ENCODE measurements around the gene UBAP2.
"Not testable (repeated sequence)": the region's sequence is repeated elsewhere in the genome, so short reads cannot be mapped to it uniquely, and the experiment has no call there.

UBAP2 gene

DNA sequence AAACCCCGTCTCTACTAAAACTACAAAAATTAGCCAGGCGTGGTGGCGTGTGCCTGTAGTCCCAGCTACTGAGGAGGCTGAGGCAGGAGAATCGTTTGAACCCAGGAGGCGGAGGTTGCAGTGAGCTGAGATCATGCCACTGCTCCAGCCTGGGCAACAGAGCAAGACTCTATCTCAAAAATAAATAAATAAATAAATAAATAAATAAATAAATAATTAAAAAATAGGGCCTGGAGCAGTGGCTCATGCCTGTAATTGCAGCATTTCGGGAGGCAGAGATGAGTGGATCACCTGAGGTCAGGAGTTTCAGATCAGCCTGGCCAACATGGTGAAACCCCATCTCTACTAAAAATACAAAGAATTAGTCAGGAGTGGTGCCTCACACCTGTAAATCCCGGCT is 86.2 kb downstream of the UBAP2 start:
- not testable (repeated sequence) for DNase-seq

DNA sequence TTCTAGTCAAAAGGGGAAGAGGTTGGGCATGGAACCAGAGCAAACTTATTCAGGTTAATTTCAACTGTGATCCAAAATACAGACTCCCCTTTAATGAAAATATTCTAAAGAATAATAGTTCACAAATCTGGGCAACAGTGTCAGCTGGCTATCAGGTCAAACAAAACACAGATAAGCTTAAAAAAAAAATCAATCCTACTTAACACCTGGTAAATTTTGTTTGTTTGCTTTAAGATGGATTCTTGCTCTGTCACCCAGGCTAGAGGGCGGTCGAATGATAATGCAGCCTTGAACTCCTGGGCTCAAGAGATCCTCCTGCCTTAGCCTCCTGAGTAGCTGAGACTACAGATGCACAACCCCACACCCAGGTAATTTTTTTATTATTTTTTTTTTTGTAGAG is 89.0 kb downstream of the UBAP2 start:
- DNase-seq, result no peak

DNA sequence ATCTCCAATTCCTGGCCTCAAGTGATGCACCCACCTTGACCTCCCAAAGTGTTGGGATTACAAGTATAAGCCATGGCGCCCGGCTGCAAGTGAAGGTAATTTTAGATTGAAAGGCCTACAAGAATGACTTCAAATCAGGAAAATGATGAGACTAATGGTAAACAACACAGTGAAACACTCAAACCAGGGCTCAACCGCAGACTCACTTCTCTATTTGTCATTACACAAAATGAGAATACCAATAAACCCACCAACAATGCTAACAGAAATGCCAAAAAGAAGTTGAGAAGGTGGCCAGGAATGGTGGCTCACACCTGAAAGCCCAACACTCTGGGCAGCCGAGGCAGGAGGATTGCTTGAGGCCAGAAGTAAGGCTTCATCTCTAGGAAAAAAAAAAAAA is 92.1 kb downstream of the UBAP2 start:
- no peak for DNase-seq

DNA sequence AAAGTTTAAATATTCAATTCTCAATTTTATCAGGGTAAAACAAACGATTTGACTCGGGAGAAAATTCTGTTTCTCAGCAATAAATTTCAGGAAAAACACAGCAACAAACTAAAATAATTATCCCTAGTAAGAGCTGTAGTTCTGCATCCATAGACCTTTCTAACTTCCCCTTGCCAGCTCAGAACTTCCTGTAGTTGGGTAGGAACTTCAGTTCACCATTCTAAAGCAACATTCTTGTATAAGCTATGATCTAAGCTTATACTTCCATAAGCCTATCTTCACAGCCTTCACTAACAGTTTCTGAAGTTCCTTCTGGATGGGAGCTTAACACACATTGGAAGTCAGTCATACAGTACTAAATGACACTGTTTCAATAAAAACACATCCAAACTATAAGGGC is 96.6 kb downstream of the UBAP2 start:
- no peak for DNase-seq

DNA sequence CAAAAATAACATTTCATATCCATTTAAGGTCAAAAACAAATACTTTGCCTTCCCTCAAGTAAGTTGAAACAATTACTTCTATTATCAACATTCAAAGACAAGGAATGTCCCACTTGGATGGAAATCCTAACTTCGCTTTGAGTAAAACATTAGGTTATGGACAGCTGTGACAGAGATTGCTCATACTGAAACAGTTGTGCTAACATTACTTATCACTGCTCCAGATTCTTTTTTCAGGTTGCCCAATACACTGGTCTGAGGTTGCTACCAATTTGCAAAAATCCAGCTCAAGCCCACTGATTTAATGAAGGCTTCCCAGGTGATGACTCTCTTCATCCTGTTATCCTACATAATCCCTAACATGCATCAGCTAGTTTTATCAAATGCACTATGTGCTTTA is 98.3 kb downstream of the UBAP2 start:
- no peak for DNase-seq

DNA sequence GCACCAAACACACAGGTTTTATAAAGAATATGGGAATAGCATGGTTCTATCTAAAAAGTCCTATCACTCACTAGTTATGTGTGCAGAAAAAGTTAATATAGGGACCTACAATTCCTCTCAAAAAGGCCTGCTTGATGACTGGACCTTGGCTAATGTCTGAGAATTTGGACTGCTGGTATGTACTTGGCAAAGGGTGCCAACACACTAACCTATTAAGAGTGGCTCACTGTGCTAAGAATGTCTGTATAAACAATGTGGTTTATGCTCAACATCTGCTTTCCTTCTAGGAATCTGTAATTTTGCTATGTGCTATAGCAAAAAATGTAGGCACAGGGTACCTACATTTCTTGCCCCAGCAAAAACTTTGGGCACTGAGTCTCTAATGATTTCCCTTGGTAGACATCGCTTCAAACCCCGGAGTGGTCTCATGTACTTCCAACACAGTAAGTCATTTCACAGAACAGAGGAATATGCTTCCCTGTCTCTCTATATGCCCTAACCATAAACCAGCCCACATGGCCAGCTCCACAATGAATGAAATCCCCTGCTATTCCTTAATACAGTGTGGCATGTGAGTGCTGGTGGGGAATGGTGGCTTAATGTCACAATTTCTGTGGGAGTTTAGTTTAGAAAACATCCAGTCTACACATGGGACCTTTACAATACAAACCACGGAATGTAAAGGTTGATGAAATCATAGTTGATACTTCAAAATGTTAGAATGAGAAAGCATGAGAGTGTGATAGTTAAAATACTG is 101.7 kb downstream of the UBAP2 start:
- DNase-seq, result no peak

DNA sequence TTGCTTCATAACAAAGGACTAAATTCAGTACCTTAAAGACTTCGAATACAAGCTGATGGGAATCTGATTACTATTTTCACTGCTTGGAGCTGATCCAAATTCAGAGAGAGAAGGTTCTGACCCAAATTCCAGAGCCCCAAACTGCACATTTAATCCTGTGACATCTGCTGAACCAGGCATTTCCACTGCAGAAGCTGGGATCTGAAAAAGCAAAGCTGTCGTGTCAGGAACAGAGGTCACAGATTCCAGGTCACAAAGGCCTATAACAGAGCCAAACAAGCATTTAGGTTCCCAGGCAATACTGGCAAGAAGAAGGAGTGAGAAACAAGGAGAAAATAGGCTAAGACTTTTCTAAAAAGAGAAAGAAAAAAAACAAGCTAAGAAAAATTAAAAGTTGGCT is 105.3 kb downstream of the UBAP2 start:
- DNase-seq, result no peak

DNA sequence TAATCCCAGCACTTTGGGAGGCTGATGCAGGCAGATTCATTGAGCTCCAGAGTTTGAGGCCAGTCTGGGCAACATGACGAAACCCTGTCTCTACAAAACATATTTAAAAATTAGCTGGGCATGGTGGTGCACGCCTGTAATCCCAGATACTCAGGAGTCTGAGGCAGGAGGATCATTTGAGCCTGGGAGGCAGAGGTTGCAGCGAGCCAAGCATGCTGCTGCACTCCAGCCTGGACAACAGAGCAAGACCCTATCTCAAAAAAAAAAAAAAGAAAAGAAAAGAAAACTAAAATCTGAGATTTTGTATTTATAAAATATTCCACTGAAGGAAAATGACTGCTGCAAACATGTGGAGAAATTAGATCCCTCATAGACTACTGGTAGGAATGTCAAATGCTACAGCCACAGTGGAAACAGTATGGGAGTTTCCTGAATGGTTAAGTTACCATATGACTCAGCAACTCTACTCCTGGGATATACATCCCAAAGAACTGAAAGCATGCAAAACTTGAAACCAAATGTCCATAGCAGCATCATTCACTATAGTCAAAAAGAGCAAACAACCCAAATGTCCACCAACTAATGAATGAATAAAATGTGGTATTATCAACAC is 106.1 kb downstream of the UBAP2 start:
- DNase-seq, result no peak

DNA sequence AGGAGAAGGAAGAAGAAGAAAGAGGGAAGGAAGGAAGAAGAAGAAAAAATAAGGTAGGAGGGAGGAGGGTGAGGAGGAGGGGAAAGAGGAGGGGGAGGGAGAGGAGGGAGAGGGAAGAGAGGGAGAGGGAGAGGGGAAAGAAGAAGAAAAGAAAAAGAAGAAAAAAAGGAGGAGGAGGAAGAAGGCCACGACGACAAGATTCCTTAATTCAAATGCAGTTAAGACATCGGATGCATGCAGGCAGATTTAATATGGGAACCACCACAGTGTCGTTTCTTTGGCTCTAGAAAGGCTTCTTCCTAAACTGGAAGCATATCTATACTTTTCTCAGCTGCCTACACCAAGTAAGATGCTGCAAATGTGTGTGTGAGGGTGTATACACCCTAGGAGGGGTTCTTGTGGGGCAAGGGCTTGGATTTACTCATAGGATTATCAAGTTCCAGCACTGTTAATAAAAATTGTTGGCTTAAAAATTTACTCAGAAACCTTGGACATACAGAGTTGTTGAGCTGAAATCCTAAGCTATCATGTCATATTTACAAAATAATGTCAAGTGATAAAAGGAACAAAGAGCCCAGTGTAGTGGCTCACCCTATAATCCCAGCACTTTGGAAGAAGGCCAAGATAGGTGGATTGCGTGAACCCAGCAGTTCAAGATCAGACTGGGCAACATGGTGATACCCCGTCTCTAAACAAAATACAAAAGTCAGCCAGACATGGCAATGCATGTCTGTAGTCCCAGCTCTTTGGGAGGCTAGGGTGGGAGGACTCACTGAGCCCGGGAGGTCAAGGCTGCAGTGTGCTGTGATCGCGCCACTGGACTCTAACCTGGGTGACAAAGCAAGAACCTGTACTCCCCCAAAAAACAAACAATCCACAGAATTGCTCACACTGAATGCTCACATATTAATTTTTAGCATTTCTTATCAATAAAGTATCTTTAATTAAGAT is 108.5 kb downstream of the UBAP2 start:
- DNase-seq, result no peak

DNA sequence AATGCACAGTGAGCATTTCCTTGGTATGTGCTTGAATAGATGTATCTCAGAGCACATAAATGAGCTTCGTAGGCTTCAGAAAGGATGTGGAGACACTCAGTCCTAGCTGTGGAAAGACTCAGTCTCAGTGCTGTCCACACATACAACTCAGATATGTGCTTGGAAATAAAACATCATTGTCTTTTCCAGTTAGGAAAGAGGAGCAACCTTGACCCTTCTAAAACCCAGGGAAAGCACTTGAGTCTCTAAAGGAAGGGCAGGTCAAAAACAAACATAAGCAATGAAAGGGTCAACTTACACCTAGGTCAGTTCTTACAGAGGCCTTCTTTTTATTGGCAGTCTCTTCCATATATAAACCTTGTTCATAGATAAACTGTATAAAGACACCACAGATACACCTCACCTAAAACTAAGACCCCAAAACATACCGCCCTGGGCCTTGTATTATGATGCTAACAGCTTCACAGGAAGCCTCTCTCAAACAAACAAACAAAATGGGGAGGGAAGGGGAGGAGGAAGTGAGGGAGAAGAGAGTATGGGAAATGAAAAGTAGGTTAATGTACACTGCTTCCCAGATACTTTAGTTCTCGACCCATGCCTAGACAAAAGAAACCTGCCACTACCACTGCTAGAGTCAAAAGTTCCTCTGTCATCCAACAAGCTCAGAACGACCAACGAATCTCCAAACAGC is 114.4 kb downstream of the UBAP2 start:
- no peak for DNase-seq

DNA sequence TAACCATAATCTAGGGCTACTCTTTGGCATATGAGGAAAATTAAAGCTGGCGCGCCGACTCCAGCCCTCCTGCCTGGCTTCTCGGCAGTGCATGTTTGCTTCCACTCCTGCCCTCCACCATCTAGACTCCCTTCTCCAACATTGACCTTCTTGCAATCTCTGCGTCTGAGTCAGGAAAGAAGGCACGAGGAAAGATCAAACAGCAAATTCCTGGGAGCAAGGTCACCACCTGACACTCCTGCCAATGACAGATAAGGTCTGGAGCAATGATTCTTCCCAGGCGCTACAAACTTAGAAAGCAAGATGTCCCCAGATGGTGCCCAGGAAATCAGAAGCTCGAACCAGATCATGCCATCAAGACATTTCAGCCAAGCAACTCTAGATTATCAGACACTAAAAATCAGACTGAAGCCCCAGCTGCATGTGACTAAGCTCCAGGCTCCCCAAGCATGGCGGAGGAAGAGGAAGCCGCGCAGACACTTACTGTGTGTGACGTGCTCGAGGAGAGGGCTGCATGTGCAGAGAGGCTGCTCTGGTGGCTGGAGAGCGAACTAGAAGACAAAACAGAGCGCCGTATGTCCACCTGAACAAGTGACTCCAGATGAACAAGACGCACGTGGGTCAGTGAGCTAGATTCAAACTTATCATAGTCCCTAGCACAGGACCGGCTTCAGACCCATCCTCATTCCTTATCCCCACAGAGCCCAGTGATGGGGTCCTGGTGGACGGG is 116.4 kb downstream of the UBAP2 start:
- DNase-seq, result no peak

DNA sequence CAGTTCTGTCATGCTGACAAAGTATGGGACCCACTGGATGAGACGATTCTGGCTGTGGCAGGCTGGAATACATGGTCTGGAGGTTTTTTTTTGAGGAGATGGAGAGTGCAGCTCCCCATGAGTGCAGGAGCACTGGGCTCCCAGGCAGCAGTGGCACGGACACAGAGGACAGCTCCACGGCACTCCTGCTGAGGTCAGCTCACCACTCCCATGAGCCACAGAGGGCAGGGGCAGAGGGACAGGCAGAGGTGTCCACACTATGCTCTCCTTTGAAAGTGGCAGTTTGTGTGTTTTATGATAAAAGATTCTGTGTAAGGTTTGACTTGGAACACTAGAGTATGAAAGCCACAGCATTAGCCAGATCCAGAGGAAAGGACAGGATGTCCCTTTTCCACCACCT is 117.4 kb downstream of the UBAP2 start:
- DNase-seq, result no peak

DNA sequence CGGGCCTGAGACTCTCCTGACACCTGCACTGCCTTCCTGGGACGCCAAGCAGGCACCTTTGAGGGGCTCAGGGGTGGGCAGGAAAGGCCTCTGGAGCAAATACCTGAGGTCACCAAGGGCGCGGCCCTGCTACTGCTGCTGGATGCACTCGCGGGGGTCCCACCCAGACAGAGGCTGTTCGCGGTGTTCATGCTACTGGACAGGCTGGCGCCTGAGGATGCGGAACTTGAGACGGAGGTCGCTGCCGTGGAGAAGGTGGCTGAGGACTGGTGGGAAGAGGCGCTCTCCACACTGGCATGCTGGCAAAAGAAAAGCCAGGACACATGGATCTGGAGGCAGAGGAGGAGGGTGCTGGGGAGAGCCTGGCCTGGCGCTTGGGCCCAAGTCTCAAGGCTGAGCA is 121.0 kb downstream of the UBAP2 start:
- no peak for DNase-seq

DNA sequence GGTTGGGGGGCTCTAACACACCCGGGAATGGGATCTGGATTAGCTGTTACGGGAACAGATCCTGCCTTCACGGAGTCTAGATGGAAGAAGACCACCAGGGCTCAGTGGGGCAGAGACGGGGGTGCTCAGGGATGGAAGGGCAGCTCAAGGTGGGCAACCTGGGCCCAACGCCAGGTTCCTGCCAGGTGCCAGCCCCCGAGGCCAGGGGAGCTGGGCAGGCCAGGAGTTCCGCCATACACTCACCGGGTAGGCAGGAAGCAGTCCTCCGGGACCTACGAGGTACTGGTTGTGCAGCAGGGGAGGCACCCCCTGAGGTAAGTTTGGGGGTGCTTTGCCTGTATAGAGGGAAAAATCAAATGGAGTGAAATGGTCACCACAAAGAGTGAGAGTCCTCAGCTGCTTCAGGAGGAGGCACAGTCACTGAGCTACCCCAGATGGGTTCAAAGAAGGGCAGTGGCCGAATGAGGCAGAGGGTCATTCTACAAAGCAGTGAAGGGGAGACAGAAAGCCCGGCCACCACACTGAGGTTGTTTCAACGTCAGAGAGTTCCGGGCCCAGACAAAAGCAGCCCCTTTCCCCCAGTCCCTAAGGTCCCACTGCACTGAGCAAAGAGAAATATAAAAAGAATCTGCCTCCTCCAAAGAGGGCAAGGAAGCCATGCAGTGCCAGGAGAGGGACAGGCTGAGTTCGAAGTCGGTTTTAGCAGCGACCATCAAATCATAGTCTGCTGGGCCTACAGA is 121.8 kb downstream of the UBAP2 start:
- DNase-seq, result no peak

DNA sequence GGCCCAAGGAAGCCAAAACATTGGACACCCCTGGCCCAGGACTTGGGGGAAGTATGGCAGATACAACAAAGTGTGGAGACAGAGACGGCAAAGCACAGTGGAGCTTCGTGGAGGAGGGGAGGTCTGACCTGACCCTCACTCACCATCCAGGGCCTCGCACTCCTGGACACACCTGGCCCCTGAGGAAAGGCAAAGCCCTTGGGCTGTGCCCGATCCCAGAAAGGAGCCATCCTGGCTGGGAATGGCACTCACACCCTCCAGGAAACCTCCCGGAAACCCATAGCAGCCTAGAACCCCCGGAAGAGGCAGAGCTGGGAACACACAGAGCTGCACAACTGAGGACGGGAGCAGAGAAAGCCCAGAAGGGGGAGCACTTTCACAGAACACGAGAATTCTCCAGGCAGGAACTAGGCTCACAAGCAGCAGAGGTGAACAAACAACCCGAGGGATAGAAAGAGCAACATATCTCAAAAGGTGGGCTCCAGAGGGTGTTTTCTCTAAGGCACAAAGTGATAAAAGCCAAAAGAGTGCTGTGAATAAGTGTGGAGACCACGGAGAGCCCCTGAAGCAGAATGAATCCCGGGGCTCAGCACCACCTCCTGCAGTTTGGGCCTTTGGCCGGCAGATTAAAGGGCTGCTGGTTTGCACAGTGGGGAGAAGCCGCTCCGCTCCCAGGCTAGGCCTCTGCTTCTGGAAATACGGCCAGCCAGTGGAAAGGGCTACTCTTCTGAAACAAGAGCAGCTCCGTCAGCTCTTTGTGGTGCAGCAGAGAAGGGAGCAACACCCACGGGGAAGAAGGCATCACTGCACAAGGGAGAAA is 123.5 kb downstream of the UBAP2 start:
- DNase-seq, result no peak

DNA sequence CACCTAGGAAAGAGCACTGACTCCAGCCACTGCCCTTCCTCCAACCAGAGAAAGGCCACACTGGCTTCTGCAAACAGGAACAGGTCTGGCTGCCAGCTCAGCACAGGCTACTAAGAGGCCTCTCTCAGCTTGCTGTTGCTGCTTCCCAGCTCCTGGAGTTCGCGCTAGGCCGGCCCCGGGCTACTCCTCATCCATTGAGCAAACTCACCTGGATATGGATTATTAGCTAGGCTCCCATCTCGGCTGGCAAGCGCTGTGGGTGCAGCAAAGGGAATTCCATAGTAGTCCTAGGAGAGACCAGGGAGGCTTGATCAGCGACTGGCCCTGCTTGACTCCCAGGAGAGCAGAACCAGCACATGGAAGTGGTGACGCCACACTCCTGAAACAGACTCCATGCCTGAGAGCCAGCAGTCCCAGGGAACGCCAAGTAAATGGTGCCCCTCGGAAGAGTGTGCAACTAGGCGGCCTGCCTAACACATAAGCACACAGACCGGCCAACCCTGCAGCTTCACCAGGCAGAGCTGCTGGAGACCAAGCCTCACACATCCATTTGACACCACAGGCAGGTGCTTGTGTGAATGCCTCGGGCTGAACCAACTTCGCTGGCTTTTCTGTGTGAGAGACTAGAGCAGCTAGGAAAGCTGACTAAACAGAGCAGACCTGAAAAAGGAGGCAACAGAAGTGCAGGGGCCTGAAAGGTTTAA is 124.5 kb downstream of the UBAP2 start:
- DNase-seq, result no peak

DNA sequence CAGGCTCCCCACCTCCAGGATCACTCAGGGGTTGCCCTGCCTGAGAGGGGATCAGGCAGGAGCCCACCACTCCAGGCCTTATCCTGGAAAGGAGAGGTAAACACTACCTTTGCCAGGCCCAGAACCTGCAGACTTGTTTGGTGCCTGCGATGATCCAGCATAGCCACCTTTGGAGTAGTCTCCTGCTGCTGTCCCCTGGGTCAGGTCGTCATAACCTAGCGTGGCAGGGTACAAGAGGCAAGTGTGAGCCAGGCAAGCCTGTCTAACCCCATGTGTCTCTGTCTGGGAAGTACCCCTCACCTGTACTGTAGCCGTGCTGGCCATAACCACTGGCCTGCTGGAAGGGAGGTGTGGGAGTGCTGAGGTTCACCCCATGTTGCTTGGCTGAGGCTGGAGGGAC is 125.6 kb downstream of the UBAP2 start:
- no peak for DNase-seq

DNA sequence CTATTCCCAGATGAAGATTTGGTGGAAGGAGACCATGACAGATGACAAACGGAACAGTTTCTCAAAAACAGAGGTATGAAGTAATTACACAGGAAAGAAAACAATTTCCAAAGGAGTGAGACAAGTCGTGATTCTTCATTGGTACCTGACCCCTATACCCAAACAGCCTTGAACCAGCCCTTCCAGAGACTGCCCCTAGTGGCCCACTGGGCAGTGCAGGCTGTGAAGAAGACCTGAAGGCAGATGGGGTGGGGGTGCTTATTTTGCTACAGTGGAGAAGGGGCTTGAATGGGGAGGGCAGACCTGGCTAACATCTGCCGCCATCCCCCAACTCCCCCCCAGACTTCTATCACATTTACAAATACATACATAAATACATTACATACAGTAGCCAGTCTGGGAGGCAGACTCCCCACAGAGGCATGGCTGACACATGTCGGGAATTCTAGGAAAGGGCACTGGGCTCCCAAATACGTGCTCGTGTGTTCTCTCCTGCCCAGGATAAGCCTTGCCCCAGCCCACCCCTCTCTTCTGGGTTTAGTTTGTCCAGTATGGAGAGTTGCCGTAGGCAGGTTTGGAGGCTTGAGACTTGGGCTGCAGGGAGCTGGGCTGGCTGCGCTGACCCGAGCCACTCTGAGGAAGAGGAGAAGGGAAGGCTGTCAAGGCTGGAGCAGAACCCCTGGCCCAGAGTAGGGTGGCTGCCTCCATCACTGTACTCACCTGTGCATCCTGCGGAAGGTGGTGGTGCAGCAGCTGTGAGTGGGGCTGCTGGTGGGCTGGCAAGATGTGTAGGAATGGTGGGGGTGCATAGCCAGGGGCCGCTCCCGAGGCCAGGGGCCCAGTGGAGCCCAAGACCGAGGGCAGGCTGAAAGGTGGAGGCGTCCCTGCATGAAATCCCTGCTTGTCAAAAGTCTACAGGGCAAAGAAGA is 126.5 kb downstream of the UBAP2 start:
- no peak for DNase-seq

All from activated gamma-delta T cell (primary cell).